MM.1S (cell line): Measurements from ENCODE around the gene EDNRA.

Experiments
- DNase-seq: peaks from one replicate; pipeline ENCODE4 v3.0.0-alpha.2; 2015
- H2AFZ ChIP-seq: fragments of 300-600 bp; sonication (generic); 2 replicates; pipeline ENCODE4 v1.6.0; 2016; ENCODE audit warnings: antibody characterized with exemption, low read length
- H3F3A ChIP-seq: fragments of 300-600 bp; sonication (generic); 2 replicates; pipeline ENCODE4 v1.6.1; 2016; ENCODE audit warnings: mild to moderate bottlenecking, antibody characterized with exemption, low read length, moderate library complexity, mixed read lengths; ENCODE audit not compliant: insufficient read depth
- H3K27ac ChIP-seq: fragments of 300-600 bp; sonication (generic); 2 replicates; pipeline ENCODE4 v1.5.1; 2016; ENCODE audit warnings: mild to moderate bottlenecking, low read length
- H3K27me3 ChIP-seq: fragments of 300-600 bp; sonication (generic); replicated peaks from 2 replicates; pipeline ENCODE4 v1.6.0; 2016; ENCODE audit warnings: low read length; ENCODE audit not compliant: insufficient read depth
- H3K36me3 ChIP-seq: fragments of 300-600 bp; sonication (generic); replicated peaks from 2 replicates; pipeline ENCODE4 v1.6.1; 2016; ENCODE audit warnings: mild to moderate bottlenecking, low read length, mixed read lengths; ENCODE audit not compliant: insufficient read depth
- H3K4me1 ChIP-seq: fragments of 300-600 bp; sonication (generic); 2 replicates; pipeline ENCODE4 v1.6.1; 2016; ENCODE audit warnings: low read length, mixed read lengths
- H3K4me2 ChIP-seq: fragments of 300-600 bp; sonication (generic); 2 replicates; pipeline ENCODE4 v1.6.0; 2016; ENCODE audit warnings: low read depth, low read length
- H3K4me3 ChIP-seq: fragments of 300-600 bp; sonication (generic); 2 replicates; pipeline ENCODE4 v1.5.1; 2016; ENCODE audit warnings: low read length, mixed read lengths
- H3K79me2 ChIP-seq: fragments of 300-600 bp; sonication (generic); 2 replicates; pipeline ENCODE4 v1.6.1; 2016; ENCODE audit warnings: mixed run types, low read length, mixed read lengths
- H3K9ac ChIP-seq: fragments of 300-600 bp; sonication (generic); 2 replicates; pipeline ENCODE4 v1.6.1; 2016; ENCODE audit warnings: low read length, mixed read lengths
- H3K9me2 ChIP-seq: fragments of 300-600 bp; sonication (generic); replicated peaks from 2 replicates; pipeline ENCODE4 v1.6.1; 2016; ENCODE audit warnings: mild to moderate bottlenecking, low read length, mixed read lengths; ENCODE audit not compliant: insufficient read depth
- H3K9me3 ChIP-seq: fragments of 300-600 bp; sonication (generic); replicated peaks from 2 replicates; pipeline ENCODE4 v1.6.1; 2016; ENCODE audit warnings: mild to moderate bottlenecking, low read length, mixed read lengths; ENCODE audit not compliant: insufficient read depth
- H4K20me1 ChIP-seq: fragments of 300-600 bp; sonication (generic); 2 replicates; pipeline ENCODE4 v1.6.1; 2016; ENCODE audit warnings: mild to moderate bottlenecking, low read length, moderate library complexity, mixed read lengths; ENCODE audit not compliant: insufficient read depth
- EZH2 ChIP-seq: fragments of 300-600 bp; sonication (generic); optimal IDR thresholded peaks from 2 replicates; pipeline ENCODE3; 2017; ENCODE audit warnings: low read depth, mild to moderate bottlenecking, antibody characterized with exemption, low read length, mixed read lengths
- EZH2phosphoT487 ChIP-seq: fragments of 300-600 bp; sonication (generic); IDR thresholded peaks from 2 replicates; pipeline ENCODE4 v1.6.1; 2018; ENCODE audit warnings: antibody characterized with exemption, low read length
- TF ChIP-seq, protein P1 (sequence below): fragments of 300-600 bp; sonication (generic); IDR thresholded peaks from 2 replicates; pipeline ENCODE4 v1.5.1; 2016; ENCODE audit warnings: antibody characterized with exemption, low read length, mixed read lengths

Gene EDNRA

DNA sequence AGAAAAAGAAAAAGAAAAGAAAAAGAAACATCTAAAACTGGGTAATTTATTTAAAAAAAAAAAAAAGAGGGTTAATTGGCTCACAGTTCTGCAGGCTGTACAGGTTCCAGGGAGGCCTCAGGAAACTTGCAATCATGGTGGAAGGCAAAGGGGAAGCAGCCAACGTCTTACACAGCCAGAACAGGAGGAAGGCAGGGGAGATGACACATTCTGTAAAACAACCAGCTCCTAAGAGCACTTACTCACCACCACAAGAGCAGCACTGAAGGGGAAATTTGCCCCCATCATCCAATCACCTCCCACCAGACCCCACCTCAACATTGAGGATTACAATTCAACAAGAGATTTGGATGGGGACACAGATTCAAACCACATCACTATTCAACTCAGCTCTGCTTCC is 99.5 kb downstream of the EDNRA start:
- H3K27me3 ChIP-seq, result no peaks in the 10 kb centered on the region

DNA sequence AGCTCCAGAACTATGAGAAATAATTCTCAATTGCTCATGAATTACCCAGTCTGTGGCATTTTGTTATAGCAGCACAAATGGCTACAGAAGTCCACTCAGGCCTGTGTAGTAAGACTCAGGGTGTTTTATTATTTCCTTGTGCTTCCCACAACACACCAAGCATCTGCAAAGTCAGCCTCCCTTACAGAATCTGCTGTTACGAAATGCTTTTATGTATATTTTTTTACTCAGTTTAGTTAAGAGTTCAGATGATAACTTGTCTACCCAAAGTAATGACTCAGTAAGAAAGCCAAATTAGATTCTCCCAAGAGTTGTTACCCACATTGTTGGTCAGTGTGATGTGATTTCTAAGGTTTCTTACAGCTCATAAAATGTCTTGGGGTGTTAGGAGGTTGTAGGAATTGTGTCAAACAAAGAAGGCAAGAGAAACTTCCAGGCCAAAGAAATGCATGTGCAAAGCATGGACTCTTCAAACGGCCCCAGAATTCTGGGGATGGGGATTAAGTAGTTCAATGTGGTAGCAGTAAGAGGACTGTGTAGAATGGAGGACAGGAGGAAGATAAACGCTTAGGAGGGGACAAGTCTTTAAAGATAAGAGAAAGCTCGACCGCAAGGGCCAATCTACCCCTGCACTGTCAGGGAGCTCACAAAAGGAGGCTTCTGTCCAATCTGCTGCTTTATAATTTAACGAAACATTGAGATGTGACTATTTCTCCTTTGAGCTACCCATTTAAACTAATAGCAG is 100.9 kb downstream of the EDNRA start:
- Histone ChIP-seq H3K9me3 (no peaks in the 10 kb centered on the region), H3F3A (no peaks in the 10 kb centered on the region), H3K79me2 (no peaks in the 10 kb centered on the region), H3K9me2 (no peaks in the 10 kb centered on the region), H4K20me1 (no peaks in the 10 kb centered on the region), H3K9ac (no peak overlapping the region), H3K27ac (no peak overlapping the region), H3K36me3 (no peaks in the 10 kb centered on the region), H3K4me3 (no peak overlapping the region), H3K27me3 (no peaks in the 10 kb centered on the region), H2AFZ (no peak overlapping the region), H3K4me2 (no peak overlapping the region), H3K4me1 (no peaks in the 10 kb centered on the region)
- no peak for DNase-seq
- TF ChIP-seq, protein P1, sequence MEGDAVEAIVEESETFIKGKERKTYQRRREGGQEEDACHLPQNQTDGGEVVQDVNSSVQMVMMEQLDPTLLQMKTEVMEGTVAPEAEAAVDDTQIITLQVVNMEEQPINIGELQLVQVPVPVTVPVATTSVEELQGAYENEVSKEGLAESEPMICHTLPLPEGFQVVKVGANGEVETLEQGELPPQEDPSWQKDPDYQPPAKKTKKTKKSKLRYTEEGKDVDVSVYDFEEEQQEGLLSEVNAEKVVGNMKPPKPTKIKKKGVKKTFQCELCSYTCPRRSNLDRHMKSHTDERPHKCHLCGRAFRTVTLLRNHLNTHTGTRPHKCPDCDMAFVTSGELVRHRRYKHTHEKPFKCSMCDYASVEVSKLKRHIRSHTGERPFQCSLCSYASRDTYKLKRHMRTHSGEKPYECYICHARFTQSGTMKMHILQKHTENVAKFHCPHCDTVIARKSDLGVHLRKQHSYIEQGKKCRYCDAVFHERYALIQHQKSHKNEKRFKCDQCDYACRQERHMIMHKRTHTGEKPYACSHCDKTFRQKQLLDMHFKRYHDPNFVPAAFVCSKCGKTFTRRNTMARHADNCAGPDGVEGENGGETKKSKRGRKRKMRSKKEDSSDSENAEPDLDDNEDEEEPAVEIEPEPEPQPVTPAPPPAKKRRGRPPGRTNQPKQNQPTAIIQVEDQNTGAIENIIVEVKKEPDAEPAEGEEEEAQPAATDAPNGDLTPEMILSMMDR, result no peak
- TF ChIP-seq EZH2 (no peak), EZH2phosphoT487 (no peak)

More for the DNA sequence above, 99.5 kb downstream of the EDNRA start:
- no peak overlapping the region for H3K4me2 ChIP-seq
- H3K79me2 ChIP-seq, result no peaks in the 10 kb centered on the region
- H3K9me3 ChIP-seq, result no peaks in the 10 kb centered on the region
- H2AFZ ChIP-seq, result no peak overlapping the region
- no peaks in the 10 kb centered on the region for H3K9me2 ChIP-seq
- no peak overlapping the region for H3K9ac ChIP-seq
- DNase-seq, result no peak
- TF ChIP-seq EZH2 (no peak), EZH2phosphoT487 (no peak)
- TF ChIP-seq, protein P1, result no peak
- H4K20me1 ChIP-seq, result no peaks in the 10 kb centered on the region
- H3K27ac ChIP-seq, result no peak overlapping the region
- H3K36me3 ChIP-seq, result no peaks in the 10 kb centered on the region
- H3K4me3 ChIP-seq, result no peak overlapping the region
- no peaks in the 10 kb centered on the region for H3F3A ChIP-seq
- H3K4me1 ChIP-seq, result no peaks in the 10 kb centered on the region

DNA sequence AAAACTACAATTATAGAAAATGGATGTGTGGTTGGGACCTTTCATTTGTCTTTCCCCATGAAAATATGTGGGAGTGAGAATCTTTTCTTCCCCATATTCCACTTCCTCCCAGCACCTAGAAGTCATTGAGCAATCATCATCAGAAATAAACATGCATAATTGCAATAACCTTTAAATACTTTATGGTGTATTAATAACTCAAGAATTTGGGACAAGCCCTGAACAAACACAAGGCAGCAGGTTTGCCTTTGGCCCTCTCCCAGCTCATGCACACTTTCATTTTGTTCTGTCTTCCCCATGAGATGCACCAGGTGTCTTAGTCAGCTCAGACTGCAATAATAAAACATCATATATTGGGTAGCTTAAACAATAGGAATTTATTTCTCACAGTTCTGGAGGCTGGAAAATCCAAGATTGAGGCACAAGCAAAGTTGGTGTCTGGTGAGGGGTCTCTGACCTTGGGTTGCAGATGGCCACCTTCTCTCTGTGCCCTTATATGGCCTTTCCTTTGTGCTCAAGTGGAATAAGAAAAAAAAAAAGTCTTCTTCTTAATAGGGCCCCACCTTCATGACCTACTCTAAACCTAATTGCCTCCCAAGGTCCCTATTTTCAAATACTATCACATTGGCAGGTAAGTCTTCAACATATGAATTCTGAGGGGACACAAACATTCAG is 101.6 kb downstream of the EDNRA start:
- Histone ChIP-seq H4K20me1 (no peaks in the 10 kb centered on the region), H3K4me2 (no peak overlapping the region), H3F3A (no peaks in the 10 kb centered on the region), H3K36me3 (no peaks in the 10 kb centered on the region), H2AFZ (no peak overlapping the region), H3K4me3 (no peak overlapping the region), H3K4me1 (no peaks in the 10 kb centered on the region), H3K9me2 (no peaks in the 10 kb centered on the region), H3K79me2 (no peaks in the 10 kb centered on the region), H3K9me3 (no peaks in the 10 kb centered on the region), H3K9ac (no peak overlapping the region), H3K27me3 (no peaks in the 10 kb centered on the region), H3K27ac (no peak overlapping the region)
- DNase-seq, result no peak
- TF ChIP-seq, protein P1, result no peak
- no peak for TF ChIP-seq EZH2
- TF ChIP-seq EZH2phosphoT487, result no peak
